ENCODE data around the gene TMEM81. TPM values are rescaled to one million over a fixed set of nuclear protein-coding genes. Genes with fewer than 3 reads are reported as not detected.

The TMEM81 gene
- total RNA-seq, 1 donor = 1.8 TPM

DNA sequence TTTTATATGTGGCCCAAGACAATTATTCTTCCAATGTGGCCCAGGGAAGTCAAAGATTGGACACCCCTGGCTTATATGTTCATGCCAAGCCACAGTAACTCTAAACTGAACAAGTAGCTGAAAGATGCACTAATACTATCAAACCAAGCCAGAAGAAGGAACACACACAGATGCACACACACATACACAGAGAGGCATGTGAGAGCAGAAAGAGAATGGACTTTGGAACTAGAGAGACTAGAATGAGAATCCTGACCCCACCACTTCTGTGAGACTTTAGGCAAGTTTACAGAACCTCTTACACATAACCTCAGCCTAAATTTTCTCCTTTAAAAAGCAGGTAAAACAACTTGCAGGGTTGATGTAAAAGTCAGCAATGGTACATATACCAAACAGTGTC lies 11.2 kb upstream of the TMEM81 start:
- Histone ChIP-seq H2AFZ (ENCODE audit: low read length) (no peak overlapping the region), H4K20me1 (ENCODE audit: insufficient read depth, low read length) (no peaks in the 10 kb centered on the region), H3K27ac (ENCODE audit: low read depth, low read length) (no peak overlapping the region), H3K79me2 (ENCODE audit: insufficient read depth, low read length) (no peaks in the 10 kb centered on the region), H3K27me3 (ENCODE audit: insufficient read depth, low read length) (no peaks in the 10 kb centered on the region), H3K4me1 (ENCODE audit: insufficient read depth, low read length) (peaks cover 4% of the 10 kb centered on the region), H3K4me2 (ENCODE audit: insufficient read depth, low read length) (no peak overlapping the region), H3K4me3 (ENCODE audit: insufficient read depth, low read length) (no peak overlapping the region), H3K36me3 (ENCODE audit: insufficient read depth, low read length) (peaks cover 63% of the 10 kb centered on the region), H3K9me3 (ENCODE audit: low read depth, low read length) (no peaks in the 10 kb centered on the region)
- TF ChIP-seq, protein P1, sequence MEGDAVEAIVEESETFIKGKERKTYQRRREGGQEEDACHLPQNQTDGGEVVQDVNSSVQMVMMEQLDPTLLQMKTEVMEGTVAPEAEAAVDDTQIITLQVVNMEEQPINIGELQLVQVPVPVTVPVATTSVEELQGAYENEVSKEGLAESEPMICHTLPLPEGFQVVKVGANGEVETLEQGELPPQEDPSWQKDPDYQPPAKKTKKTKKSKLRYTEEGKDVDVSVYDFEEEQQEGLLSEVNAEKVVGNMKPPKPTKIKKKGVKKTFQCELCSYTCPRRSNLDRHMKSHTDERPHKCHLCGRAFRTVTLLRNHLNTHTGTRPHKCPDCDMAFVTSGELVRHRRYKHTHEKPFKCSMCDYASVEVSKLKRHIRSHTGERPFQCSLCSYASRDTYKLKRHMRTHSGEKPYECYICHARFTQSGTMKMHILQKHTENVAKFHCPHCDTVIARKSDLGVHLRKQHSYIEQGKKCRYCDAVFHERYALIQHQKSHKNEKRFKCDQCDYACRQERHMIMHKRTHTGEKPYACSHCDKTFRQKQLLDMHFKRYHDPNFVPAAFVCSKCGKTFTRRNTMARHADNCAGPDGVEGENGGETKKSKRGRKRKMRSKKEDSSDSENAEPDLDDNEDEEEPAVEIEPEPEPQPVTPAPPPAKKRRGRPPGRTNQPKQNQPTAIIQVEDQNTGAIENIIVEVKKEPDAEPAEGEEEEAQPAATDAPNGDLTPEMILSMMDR (IDR thresholded peaks at IDR 0.05; ENCODE audit: extremely low read depth, low read depth, low read length) = no peak
- DNase-seq (ENCODE audit: insufficient read length, low spot score, missing footprints) = no peak

DNA sequence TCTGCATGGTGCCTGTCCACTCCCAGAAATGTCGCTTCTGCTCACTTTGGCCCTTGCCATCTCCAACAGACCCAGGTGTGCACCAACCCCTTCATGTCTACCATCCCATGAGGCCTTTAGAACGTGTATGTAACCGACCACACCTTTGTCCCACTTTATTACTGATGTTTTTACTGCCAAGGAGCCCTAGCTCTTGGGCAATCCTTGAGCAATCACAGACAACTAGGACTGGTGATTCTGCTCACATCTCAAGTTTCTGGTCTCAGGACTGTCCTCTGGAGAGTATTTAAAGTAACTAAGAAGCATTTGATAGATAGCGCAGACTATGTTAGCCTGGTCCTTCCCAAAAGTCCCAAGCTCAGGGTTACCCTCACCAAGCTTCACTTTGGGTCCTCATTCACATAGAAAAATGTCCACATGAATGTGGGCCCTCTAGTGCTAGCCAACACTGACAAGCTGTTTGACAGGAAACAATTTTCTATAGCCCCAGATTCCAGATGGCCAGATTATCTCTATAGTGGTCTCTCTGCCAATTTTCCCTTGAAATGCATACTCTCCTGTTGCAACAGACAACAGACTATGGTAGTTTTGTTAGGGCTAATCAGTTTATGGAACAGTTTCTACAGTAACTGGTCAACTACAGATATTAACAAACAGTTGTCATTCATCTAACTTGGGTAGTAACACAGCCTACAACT lies 6.9 kb upstream of the TMEM81 start:
- Histone ChIP-seq H2AFZ (ENCODE audit: low read length) (no peak overlapping the region), H3K4me3 (ENCODE audit: insufficient read depth, low read length) (no peak overlapping the region), H3K4me1 (ENCODE audit: insufficient read depth, low read length) (peaks cover 13% of the 10 kb centered on the region), H3K79me2 (ENCODE audit: insufficient read depth, low read length) (no peaks in the 10 kb centered on the region), H3K9me3 (ENCODE audit: low read depth, low read length) (no peaks in the 10 kb centered on the region), H3K27ac (ENCODE audit: low read depth, low read length) (peak overlapping the region; percentile 10), H3K27me3 (ENCODE audit: insufficient read depth, low read length) (no peaks in the 10 kb centered on the region), H3K4me2 (ENCODE audit: insufficient read depth, low read length) (no peak overlapping the region), H3K36me3 (ENCODE audit: insufficient read depth, low read length) (peaks cover 40% of the 10 kb centered on the region), H4K20me1 (ENCODE audit: insufficient read depth, low read length) (no peaks in the 10 kb centered on the region)
- TF ChIP-seq, protein P1 (IDR thresholded peaks at IDR 0.05; ENCODE audit: extremely low read depth, low read depth, low read length) = no peak
- DNase-seq (ENCODE audit: insufficient read length, low spot score, missing footprints) = no peak

DNA sequence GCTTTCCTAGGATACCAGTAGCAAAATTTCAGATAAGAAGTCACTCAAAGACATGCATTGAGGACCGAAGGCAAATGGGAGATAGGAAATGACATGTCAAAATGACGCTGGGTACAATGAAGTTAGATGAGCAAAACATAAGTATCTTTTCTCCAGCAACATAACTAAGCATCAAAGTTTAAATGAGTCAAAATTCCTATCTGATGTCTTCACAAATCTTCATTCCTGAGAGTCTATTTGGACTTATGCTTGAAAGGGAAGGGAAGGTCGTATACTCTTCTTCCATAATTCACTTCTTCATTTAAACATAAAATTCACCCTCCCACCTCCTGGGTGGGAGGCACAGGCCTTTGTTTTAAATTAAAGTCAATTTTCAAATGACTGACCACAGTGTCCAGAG lies 4.1 kb upstream of the TMEM81 start:
- H3K4me1 ChIP-seq (ENCODE audit: insufficient read depth, low read length) = peaks cover 13% of the 10 kb centered on the region
- H2AFZ ChIP-seq (ENCODE audit: low read length) = no peak overlapping the region
- TF ChIP-seq, protein P1 (IDR thresholded peaks at IDR 0.05; ENCODE audit: extremely low read depth, low read depth, low read length) = no peak
- H4K20me1 ChIP-seq (ENCODE audit: insufficient read depth, low read length) = no peaks in the 10 kb centered on the region
- peak; percentile 85 for DNase-seq (ENCODE audit: insufficient read length, low spot score, missing footprints)
- H3K27ac ChIP-seq (ENCODE audit: low read depth, low read length) = peak overlapping the region; percentile 26
- peaks cover 43% of the 10 kb centered on the region for H3K36me3 ChIP-seq (ENCODE audit: insufficient read depth, low read length)
- no peaks in the 10 kb centered on the region for H3K79me2 ChIP-seq (ENCODE audit: insufficient read depth, low read length)
- no peaks in the 10 kb centered on the region for H3K27me3 ChIP-seq (ENCODE audit: insufficient read depth, low read length)
- no peaks in the 10 kb centered on the region for H3K9me3 ChIP-seq (ENCODE audit: low read depth, low read length)
- H3K4me3 ChIP-seq (ENCODE audit: insufficient read depth, low read length) = no peak overlapping the region
- H3K4me2 ChIP-seq (ENCODE audit: insufficient read depth, low read length) = peak overlapping the region; percentile 2

- no peaks in the 10 kb centered on the region for H3K27me3 ChIP-seq (ENCODE audit: insufficient read depth, low read length)
Observed at GRCh38 chr1:205082431-205082830, 1.8 kb downstream of the TMEM81 start.

More at GRCh38 chr1:205082431-205082830, 1.8 kb downstream of the TMEM81 start:
- Histone ChIP-seq H3K4me1 (ENCODE audit: insufficient read depth, low read length) (no peaks in the 10 kb centered on the region), H3K4me2 (ENCODE audit: insufficient read depth, low read length) (no peak overlapping the region), H3K9me3 (ENCODE audit: low read depth, low read length) (no peaks in the 10 kb centered on the region), H2AFZ (ENCODE audit: low read length) (no peak overlapping the region), H3K27ac (ENCODE audit: low read depth, low read length) (no peak overlapping the region), H3K4me3 (ENCODE audit: insufficient read depth, low read length) (no peak overlapping the region), H4K20me1 (ENCODE audit: insufficient read depth, low read length) (no peaks in the 10 kb centered on the region), H3K36me3 (ENCODE audit: insufficient read depth, low read length) (peaks cover 30% of the 10 kb centered on the region), H3K79me2 (ENCODE audit: insufficient read depth, low read length) (no peaks in the 10 kb centered on the region)
- DNase-seq (ENCODE audit: insufficient read length, low spot score, missing footprints) = no peak
- TF ChIP-seq, protein P1 (IDR thresholded peaks at IDR 0.05; ENCODE audit: extremely low read depth, low read depth, low read length) = no peak
